Activated naive CD8-positive, alpha-beta T cell treated with anti-CD3 and anti-CD28 coated beads for 36 hours (primary cell): ENCODE results near the gene PICALM. TPM values are rescaled to one million over a fixed set of nuclear protein-coding genes. Genes with fewer than 3 reads are reported as not detected.
"Not testable (repeated sequence)": the region's sequence is repeated elsewhere in the genome, so short reads cannot be mapped to it uniquely, and the experiment has no call there.

ENCODE experiments used
- DNase-seq: peaks from one replicate; pipeline ENCODE4 v3.0.0; 2021
- H3K27ac Mint-ChIP-seq: one replicate; pipeline ENCODE4 v1.8.0; 2022; ENCODE audit warnings: mild to moderate bottlenecking, moderate library complexity, mixed read lengths
- H3K27me3 Mint-ChIP-seq: one replicate; pipeline ENCODE4 v1.8.0; 2022; ENCODE audit warnings: mild to moderate bottlenecking, mixed read lengths
- H3K36me3 Mint-ChIP-seq: one replicate; pipeline ENCODE4 v1.8.0; 2021; ENCODE audit warnings: mild to moderate bottlenecking, mixed read lengths
- H3K4me1 Mint-ChIP-seq: one replicate; pipeline ENCODE4 v1.8.0; 2021; ENCODE audit warnings: mixed read lengths
- H3K4me3 Mint-ChIP-seq: one replicate; pipeline ENCODE4 v1.8.0; 2022; ENCODE audit warnings: mild to moderate bottlenecking, moderate library complexity, mixed read lengths
- H3K9me3 Mint-ChIP-seq: one replicate; pipeline ENCODE4 v1.8.0; 2022; ENCODE audit warnings: mixed read lengths
- total RNA-seq, 2 experiments: library from RNA; stranded (reverse); gene quantifications; one replicate each; pipeline ENCODE4 v1.2.3, GENCODE V29; 2021

The PICALM gene
- total RNA-seq, result 10 to 100 TPM; 35.8 to 41.1 TPM

DNA sequence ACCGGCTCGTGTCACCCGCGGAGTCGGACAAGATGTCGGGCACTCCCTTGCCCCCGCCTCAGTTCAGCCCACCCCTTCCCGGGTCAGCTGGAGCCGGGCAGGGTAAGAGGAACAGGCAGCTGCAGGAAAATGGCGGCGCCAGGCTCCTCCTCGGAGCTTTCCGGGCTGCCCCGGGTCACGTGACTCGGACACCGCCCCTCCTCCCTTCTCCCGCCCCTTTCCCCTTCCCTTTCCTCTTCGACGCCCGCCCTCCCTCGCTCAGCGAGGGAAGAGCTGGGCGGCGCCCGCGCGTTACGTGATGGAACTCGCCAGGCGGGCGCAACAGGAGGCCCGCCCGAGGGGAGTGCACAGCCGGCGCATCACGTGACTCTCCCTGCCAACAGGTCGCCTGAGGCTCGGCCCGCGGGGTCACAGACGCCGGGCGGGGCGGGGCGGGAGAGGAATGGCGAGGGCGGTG is at the start of gene PICALM:
Gene PICALM (minus strand): TSS at position 134 of the 457 bp plus-strand sequence. CDS start 304 bp downstream, outside the sequence.
- Mint-ChIP-seq H3K27ac (peak within 1 kb of the TSS; percentile 94), H3K27me3 (peaks cover 5% of the 10 kb centered on the region), H3K4me3 (peak within 1 kb of the TSS; percentile 100), H3K36me3 (peaks cover 18% of the 10 kb centered on the region), H3K4me1 (peaks cover 37% of the 10 kb centered on the region), H3K9me3 (no peaks in the 10 kb centered on the region)
- peak; percentile 99 for DNase-seq

DNA sequence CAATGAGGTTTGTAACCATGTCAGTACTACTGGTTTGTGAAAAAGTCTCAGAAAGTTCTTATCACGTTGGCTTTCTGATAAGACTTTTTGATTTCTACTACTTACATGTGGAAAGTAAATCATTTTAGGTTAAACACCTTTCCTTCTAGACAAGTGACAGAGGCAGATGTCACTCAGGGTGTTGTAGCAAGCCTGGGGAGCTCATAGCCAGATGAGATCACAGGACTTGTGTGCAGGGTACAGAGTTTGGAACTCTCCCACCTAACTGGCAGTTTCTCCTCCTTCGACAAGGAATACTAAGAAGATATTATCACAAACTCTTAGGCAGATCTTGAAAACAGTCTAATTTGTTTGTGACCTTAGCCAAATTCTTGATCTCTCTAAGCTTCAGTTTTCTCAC is 49.4 kb upstream of the PICALM start:
- Mint-ChIP-seq H3K27ac (no peak overlapping the region), H3K27me3 (peaks cover 6% of the 10 kb centered on the region), H3K36me3 (peaks cover 1% of the 10 kb centered on the region), H3K4me3 (no peak overlapping the region), H3K4me1 (peaks cover 25% of the 10 kb centered on the region), H3K9me3 (no peaks in the 10 kb centered on the region)
- DNase-seq, result no peak

GRCh38 chr11:86117712-86118063 is 48.8 kb upstream of the PICALM start:
- no peak overlapping the region for H3K27ac Mint-ChIP-seq
- no peak for DNase-seq
- H3K9me3 Mint-ChIP-seq, result no peaks in the 10 kb centered on the region
- H3K4me3 Mint-ChIP-seq, result no peak overlapping the region
- H3K4me1 Mint-ChIP-seq, result peaks cover 25% of the 10 kb centered on the region
- peaks cover 6% of the 10 kb centered on the region for H3K27me3 Mint-ChIP-seq
- peaks cover 1% of the 10 kb centered on the region for H3K36me3 Mint-ChIP-seq

GRCh38 chr11:86117001-86117711 is 48.3 kb upstream of the PICALM start:
- Mint-ChIP-seq H3K27me3 (peaks cover 6% of the 10 kb centered on the region), H3K4me3 (no peak overlapping the region), H3K36me3 (no peaks in the 10 kb centered on the region), H3K9me3 (no peaks in the 10 kb centered on the region), H3K4me1 (peaks cover 25% of the 10 kb centered on the region), H3K27ac (peak overlapping the region; percentile 86)
- DNase-seq, result no peak

GRCh38 chr11:86116386-86116726 is 47.5 kb upstream of the PICALM start:
- peak overlapping the region; percentile 86 for H3K27ac Mint-ChIP-seq
- H3K9me3 Mint-ChIP-seq, result no peaks in the 10 kb centered on the region
- peak overlapping the region; percentile 22 for H3K4me3 Mint-ChIP-seq
- H3K36me3 Mint-ChIP-seq, result no peaks in the 10 kb centered on the region
- peak; percentile 28 for DNase-seq
- peaks cover 4% of the 10 kb centered on the region for H3K27me3 Mint-ChIP-seq
- peaks cover 25% of the 10 kb centered on the region for H3K4me1 Mint-ChIP-seq

DNA sequence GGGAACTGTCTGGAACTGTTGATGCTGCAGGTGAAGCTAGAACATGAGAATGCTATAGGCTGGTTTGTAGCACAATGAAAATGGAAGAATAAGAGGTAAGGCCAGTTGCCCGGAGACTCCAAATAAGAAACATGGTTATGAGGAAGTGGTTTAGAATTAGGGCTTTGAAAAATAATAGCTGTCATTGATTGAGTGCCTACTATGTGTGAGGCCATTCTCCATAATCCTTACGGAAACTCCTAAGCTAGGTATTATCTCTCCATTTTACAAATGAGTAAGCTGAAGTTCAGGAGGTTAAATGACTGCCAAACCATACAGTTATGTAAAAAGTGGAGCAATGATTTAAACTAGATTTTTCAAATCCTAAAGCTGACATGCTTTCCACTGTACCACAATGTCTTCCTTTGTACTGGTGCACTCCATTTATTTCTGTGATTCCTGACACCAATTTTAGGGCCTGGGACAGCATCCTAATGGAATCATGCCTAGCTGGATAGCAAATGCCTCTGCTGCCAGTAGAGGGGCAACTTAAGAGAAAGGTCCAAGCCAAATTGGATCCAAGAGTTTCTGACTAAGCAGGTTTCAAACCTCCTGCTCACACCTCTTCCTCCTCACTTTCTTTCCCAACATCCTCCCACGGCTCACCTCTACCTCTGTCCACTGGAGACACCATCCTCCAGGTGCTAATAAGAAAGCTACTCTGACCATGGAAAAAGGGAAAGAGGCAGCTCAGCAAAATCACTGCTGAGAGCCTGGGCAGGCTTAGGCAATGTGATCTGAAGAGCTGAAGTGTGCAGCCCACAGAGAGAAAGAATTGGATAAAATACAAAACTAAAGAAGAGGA is 46.9 kb upstream of the PICALM start:
- DNase-seq, result no peak
- H3K4me1 Mint-ChIP-seq, result peaks cover 25% of the 10 kb centered on the region
- H3K36me3 Mint-ChIP-seq, result no peaks in the 10 kb centered on the region
- peaks cover 3% of the 10 kb centered on the region for H3K27me3 Mint-ChIP-seq
- no peaks in the 10 kb centered on the region for H3K9me3 Mint-ChIP-seq
- peak overlapping the region; percentile 86 for H3K27ac Mint-ChIP-seq
- peak overlapping the region; percentile 24 for H3K4me3 Mint-ChIP-seq

GRCh38 chr11:86108890-86109638 is 40.2 kb upstream of the PICALM start:
- H3K27me3 Mint-ChIP-seq, result no peaks in the 10 kb centered on the region
- H3K36me3 Mint-ChIP-seq, result no peaks in the 10 kb centered on the region
- H3K4me1 Mint-ChIP-seq, result no peaks in the 10 kb centered on the region
- no peak for DNase-seq
- H3K9me3 Mint-ChIP-seq, result no peaks in the 10 kb centered on the region
- no peak overlapping the region for H3K27ac Mint-ChIP-seq
- H3K4me3 Mint-ChIP-seq, result no peak overlapping the region

DNA sequence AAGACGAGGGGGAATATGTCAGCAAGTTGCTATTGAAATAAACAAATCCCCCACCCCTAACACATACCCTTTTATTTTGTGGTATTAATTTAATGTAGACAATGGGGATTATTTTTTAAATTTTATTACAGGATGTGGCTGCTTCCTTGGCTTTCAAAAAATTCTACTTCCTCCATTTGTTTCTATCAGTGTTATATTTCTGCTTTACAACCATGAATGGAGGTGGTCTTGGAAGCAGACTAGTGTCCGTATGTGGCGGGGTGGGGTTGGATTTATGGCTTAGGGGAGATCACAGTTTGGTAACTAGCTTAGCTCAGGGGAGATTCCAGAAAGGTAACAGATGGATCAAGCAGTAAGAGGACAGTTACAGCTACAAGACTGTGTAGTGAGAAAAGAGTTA is 39.3 kb upstream of the PICALM start:
- H3K27me3 Mint-ChIP-seq, result no peaks in the 10 kb centered on the region
- no peaks in the 10 kb centered on the region for H3K9me3 Mint-ChIP-seq
- DNase-seq, result no peak
- H3K27ac Mint-ChIP-seq, result no peak overlapping the region
- no peaks in the 10 kb centered on the region for H3K36me3 Mint-ChIP-seq
- no peak overlapping the region for H3K4me3 Mint-ChIP-seq
- H3K4me1 Mint-ChIP-seq, result no peaks in the 10 kb centered on the region

DNA sequence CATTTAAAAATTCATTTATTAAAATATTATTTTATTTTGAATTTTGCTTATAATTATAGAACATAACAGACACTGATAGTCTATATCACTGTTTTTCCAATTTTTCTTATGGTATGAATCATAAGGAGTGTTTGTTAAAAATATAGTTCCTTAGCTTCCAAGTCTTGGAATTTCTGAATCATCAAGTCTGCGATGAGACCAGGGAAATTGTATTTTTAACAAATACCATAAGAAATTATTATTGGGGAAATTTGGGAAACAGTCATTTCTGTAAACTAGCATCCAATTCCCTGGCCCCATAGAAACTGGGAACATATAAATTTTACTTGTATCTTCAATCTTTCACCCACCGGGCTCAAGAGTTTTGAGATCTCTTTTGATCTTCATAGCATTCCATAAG is 38.0 kb upstream of the PICALM start:
- no peaks in the 10 kb centered on the region for H3K27me3 Mint-ChIP-seq

DNA sequence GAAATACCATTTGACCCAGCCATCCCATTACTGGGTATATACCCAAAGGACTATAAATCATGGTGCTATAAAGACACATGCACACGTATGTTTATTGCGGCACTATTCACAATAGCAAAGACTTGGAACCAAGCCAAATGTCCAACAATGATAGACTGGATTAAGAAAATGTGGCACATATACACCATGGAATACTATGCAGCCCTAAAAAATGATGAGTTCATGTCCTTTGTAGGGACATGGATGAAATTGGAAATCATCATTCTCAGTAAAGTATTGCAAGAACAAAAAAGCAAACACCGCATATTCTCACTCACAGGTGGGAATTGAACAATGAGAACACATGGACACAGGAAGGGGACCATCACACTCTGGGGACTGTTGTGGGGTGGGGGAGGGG is 37.1 kb upstream of the PICALM start:
- not testable (repeated sequence) for H3K27ac Mint-ChIP-seq, H3K9me3 Mint-ChIP-seq, DNase-seq, H3K27me3 Mint-ChIP-seq, H3K36me3 Mint-ChIP-seq, H3K4me1 Mint-ChIP-seq, H3K4me3 Mint-ChIP-seq

More for the DNA sequence above, 38.0 kb upstream of the PICALM start:
- no peaks in the 10 kb centered on the region for H3K36me3 Mint-ChIP-seq
- DNase-seq, result no peak
- H3K4me1 Mint-ChIP-seq, result no peaks in the 10 kb centered on the region
- H3K4me3 Mint-ChIP-seq, result no peak overlapping the region
- no peak overlapping the region for H3K27ac Mint-ChIP-seq
- no peaks in the 10 kb centered on the region for H3K9me3 Mint-ChIP-seq

DNA sequence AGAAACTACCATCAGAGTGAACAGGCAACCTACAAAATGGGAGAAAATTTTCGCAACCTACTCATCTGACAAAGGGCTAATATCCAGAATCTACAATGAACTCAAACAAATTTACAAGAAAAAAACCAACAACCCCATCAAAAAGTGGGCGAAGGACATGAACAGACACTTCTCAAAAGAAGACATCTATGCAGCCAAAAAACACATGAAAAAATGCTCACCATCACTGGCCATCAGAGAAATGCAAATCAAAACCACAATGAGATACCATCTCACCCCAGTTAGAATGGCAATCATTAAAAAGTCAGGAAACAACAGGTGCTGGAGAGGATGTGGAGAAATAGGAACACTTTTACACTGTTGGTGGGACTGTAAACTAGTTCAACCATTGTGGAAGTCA is 36.7 kb upstream of the PICALM start:
- not testable (repeated sequence) for H3K9me3 Mint-ChIP-seq, H3K36me3 Mint-ChIP-seq, DNase-seq, H3K27ac Mint-ChIP-seq, H3K27me3 Mint-ChIP-seq, H3K4me3 Mint-ChIP-seq, H3K4me1 Mint-ChIP-seq

DNA sequence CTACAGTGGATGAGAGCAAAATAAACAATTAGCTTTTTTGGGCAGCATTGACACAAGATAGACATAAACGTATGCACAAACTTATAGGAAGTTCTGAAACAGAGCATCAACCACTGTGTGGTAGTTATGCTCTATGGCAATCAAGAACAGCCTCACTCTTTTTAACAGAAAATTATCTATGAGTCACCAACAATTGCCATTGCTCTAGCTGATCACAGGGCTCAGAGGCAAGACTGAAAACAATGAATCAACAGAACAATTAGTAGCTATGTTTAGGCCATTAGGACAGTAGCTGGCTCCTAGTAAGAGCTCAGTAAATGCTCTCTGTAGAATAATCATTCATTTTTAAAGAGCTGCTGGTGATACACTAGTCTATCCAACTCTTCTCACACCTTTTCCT is 34.9 kb upstream of the PICALM start:
- Mint-ChIP-seq H3K4me3 (no peak overlapping the region), H3K9me3 (no peaks in the 10 kb centered on the region), H3K4me1 (no peaks in the 10 kb centered on the region), H3K27ac (no peak overlapping the region), H3K36me3 (no peaks in the 10 kb centered on the region), H3K27me3 (peaks cover 4% of the 10 kb centered on the region)
- no peak for DNase-seq

DNA sequence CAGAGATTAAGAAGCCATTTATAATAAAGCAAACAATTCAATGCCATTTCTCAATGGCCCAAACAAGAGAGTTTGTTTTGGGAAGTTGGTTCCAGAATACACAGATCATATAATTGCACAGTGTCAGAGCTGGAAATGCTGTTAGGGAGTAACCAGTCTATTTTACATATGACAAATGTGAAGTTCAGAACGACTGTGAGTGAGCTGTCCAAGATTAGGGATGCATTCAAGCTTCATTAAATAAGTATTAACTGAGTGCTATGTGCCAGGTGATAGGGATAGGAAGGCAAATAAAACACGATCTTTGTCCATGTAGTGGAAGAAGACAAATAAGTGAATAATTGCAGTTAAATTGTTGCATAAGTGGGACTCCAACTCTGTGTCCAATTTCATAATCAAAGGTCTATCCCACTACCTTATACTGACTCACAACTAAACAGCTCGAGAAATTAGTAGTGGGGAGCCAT is 33.1 kb upstream of the PICALM start:
- Mint-ChIP-seq H3K27ac (no peak overlapping the region), H3K27me3 (peaks cover 4% of the 10 kb centered on the region), H3K4me3 (no peak overlapping the region), H3K36me3 (no peaks in the 10 kb centered on the region), H3K4me1 (no peaks in the 10 kb centered on the region), H3K9me3 (no peaks in the 10 kb centered on the region)
- no peak for DNase-seq

DNA sequence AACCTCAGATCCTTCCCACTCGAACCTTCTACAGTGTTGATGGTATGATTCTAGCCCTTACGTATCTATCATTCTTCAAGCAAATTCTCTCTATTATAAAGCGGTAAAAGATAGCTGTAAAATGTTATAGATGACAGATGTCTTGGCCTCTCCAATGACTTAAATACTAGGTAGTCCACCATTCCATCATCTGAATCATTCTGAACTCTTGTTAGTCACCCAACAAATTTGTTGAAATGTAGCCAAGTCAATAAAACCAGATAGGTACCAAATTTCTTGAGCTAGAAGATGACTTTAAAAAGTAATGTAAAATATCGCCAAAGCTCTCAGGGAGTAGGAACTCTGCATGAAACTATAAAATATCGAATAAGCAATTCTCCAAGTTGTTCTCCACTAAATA is 32.6 kb upstream of the PICALM start:
- Mint-ChIP-seq H3K36me3 (no peaks in the 10 kb centered on the region), H3K27ac (no peak overlapping the region), H3K9me3 (no peaks in the 10 kb centered on the region), H3K27me3 (peaks cover 4% of the 10 kb centered on the region), H3K4me1 (no peaks in the 10 kb centered on the region), H3K4me3 (no peak overlapping the region)
- no peak for DNase-seq

DNA sequence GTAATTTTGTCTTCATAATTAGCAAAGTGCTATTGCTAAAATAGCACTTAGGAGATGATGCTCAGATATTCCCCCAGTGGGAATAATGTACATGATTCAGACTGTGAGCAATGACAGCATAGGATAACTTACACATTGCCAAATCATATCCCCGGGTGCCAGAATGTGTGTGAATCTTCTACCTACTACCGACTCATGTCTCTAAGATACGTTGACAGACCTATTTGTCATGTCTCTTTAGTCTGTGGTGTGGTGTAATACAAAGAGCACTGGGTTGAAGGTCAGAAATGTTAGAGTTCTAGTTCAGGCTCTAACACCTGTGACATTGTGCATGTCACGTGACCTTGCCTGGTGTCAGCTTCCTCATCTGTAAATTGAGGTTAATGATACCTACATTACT is 31.0 kb upstream of the PICALM start:
- H3K36me3 Mint-ChIP-seq, result no peaks in the 10 kb centered on the region
- no peaks in the 10 kb centered on the region for H3K4me1 Mint-ChIP-seq
- H3K27ac Mint-ChIP-seq, result no peak overlapping the region
- DNase-seq, result no peak
- peaks cover 4% of the 10 kb centered on the region for H3K27me3 Mint-ChIP-seq
- H3K9me3 Mint-ChIP-seq, result no peaks in the 10 kb centered on the region
- no peak overlapping the region for H3K4me3 Mint-ChIP-seq
